ENCODE results near the gene CACNA2D4.
A peak's percentile ranks its signal among the peaks of the same experiment; 100 is the strongest.

CACNA2D4 gene

DNA sequence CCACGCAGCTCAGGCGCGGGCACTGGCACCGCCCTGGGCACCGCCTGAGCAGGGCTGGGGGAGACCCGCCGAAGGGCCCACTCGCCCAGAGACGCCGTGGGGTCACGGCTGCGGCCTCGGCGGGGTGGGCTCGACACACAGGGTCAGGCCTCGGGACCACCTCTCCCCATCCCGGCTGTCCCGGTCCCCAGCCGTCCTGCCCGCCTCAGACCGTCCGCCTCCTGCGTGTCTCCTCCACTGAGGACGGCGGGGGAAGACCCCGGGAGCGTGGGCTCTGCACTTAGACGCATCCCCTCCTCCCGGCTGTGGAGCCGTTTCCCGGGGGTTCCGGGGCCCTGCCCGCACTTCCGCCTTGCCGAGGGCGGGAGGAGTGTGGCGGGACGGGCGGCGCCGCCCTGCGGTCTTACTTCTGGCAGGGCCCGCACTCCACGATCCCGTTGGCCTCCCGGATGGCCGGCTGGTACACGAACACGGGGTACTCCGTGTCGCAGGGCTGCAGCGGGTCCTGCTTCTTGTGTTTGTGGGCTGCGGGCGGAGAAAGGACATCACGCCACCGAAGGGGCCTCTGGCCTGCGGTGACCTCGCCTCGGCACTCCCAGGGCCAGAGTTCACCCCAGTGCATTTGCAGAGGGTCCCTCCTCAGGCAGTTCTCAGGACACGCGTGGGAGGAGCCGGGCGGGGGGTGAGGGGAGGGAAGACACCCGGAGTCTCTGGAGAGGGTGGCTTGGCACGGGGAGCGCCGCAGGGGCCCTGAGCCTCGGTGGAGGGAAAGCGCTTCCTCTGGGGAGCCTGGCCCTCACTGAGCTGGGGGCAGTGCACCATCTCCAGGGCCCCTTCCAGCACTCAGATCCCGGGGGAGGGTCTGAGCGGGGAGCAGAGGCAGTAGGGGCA is 121.2 kb downstream of the CACNA2D4 start:
- FAIRE-seq (no peak), DNase-seq (ENCODE audit: insufficient read length, low spot score) (no peak)
- TF ChIP-seq, protein P1, sequence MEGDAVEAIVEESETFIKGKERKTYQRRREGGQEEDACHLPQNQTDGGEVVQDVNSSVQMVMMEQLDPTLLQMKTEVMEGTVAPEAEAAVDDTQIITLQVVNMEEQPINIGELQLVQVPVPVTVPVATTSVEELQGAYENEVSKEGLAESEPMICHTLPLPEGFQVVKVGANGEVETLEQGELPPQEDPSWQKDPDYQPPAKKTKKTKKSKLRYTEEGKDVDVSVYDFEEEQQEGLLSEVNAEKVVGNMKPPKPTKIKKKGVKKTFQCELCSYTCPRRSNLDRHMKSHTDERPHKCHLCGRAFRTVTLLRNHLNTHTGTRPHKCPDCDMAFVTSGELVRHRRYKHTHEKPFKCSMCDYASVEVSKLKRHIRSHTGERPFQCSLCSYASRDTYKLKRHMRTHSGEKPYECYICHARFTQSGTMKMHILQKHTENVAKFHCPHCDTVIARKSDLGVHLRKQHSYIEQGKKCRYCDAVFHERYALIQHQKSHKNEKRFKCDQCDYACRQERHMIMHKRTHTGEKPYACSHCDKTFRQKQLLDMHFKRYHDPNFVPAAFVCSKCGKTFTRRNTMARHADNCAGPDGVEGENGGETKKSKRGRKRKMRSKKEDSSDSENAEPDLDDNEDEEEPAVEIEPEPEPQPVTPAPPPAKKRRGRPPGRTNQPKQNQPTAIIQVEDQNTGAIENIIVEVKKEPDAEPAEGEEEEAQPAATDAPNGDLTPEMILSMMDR (IDR thresholded peaks at IDR 0.05; ENCODE audit: insufficient read depth, missing control alignments): no peak

DNA sequence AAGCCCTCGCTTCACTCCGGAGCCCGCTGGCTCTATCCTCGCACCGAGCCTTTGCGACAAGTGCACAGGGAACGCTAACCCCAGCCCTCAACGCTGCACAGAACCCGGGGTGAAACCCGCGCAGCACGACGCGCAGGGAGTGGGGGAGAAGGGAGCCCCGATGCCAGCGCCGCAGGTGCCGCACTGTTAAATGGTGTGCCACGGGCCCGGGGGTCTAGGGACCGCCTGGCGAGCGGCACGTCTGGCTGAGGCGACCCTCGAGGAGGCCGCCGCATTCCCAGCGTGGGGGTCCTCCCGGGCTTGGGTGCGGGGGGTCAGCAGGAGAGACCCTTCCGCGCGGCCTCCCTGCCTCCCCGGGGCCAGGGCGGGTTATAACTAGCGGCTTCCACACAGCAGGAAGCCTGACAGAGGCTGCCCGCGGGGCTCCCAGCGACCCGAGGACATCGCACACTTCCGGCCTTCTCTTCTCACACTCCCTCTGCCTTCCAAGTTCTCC is 121.9 kb downstream of the CACNA2D4 start:
- TF ChIP-seq, protein P1 (IDR thresholded peaks at IDR 0.05; ENCODE audit: insufficient read depth, missing control alignments): no peak
- DNase-seq (ENCODE audit: insufficient read length, low spot score) (no peak), FAIRE-seq (no peak)

GRCh38 chr12:1795785-1796514 is 122.5 kb downstream of the CACNA2D4 start:
- no peak for FAIRE-seq

GRCh38 chr12:1795221-1795784 is 123.1 kb downstream of the CACNA2D4 start:
- DNase-seq (ENCODE audit: insufficient read length, low spot score) (no peak), FAIRE-seq (no peak)
- TF ChIP-seq, protein P1 (IDR thresholded peaks at IDR 0.05; ENCODE audit: insufficient read depth, missing control alignments): no peak

More at GRCh38 chr12:1795785-1796514, 122.5 kb downstream of the CACNA2D4 start:
- TF ChIP-seq, protein P1 (IDR thresholded peaks at IDR 0.05; ENCODE audit: insufficient read depth, missing control alignments): peak; percentile 72
- DNase-seq (ENCODE audit: insufficient read length, low spot score): peak; percentile 90

- TF ChIP-seq, protein P1 (IDR thresholded peaks at IDR 0.05; ENCODE audit: insufficient read depth, missing control alignments): no peak
- FAIRE-seq: no peak
- no peak for DNase-seq (ENCODE audit: insufficient read length, low spot score)
Measured at GRCh38 chr12:1794440-1795090, 123.9 kb downstream of the CACNA2D4 start.

DNA sequence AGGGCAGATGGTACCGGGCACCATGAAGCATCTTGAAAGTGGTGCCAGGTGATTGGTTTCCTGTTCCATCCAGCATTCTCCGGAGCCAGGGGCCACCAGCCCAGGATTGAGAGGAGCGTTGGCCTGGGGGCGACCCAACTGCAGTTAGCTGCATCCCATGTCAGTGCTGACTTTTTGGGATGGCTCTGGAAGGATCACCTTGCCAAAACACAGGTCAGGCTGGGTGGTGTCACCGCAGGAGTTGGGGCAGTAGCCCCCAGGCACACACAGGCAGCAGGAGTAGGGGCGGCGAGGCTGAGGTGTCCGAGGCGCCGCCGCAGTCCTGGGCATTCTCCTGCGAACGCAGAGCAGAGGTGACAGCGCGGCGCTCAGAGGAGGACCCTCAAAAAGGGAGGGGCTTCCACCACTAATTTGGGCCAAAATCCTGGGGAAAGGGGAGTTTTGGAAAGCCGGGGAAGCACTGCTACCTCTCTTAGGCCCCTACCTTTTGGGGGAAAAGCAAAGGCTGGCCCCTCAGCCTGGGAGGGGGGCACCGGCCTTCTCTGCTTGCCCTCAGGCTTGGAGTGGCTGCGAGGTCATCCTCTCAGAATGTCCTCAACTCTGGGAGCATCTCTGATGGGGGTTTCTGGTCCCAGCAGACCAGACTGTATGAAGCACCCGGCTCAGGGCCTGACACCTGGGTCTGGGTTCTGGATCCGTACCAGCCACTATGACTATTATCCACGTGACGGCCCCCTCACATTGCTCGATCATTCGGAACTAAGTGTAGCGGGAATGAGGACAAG is 124.8 kb downstream of the CACNA2D4 start:
- FAIRE-seq (no peak), DNase-seq (ENCODE audit: insufficient read length, low spot score) (no peak)
- TF ChIP-seq, protein P1 (IDR thresholded peaks at IDR 0.05; ENCODE audit: insufficient read depth, missing control alignments): no peak
